Placental pericyte (primary cell): ENCODE data around the gene SNX30. TPM values are rescaled to one million over a fixed set of nuclear protein-coding genes. Genes with fewer than 3 reads are reported as not detected.

Experiments
- total RNA-seq: library from RNA; depleted of rRNA; stranded (reverse); fragments of >200 nt; gene quantifications from 2 replicates; pipeline ENCODE4 v1.2.3, GENCODE V29; 2012

The SNX30 gene, protein sequence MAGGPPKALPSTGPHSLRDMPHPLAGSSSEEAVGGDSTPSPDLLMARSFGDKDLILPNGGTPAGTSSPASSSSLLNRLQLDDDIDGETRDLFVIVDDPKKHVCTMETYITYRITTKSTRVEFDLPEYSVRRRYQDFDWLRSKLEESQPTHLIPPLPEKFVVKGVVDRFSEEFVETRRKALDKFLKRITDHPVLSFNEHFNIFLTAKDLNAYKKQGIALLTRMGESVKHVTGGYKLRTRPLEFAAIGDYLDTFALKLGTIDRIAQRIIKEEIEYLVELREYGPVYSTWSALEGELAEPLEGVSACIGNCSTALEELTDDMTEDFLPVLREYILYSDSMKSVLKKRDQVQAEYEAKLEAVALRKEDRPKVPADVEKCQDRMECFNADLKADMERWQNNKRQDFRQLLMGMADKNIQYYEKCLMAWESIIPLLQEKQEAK
- 20.2 and 32.0 TPM in 2 replicates for total RNA-seq

GRCh38 chr9:112750016-112750763, at the start of gene SNX30:
TSS of gene SNX30 (plus strand) at chr9:112750760. CDS start at chr9:112751002, 242 bp downstream.

GRCh38 chr9:112717661-112718331, 32.8 kb upstream of the SNX30 start, which contains the start of gene INIP:
TSS of gene INIP (minus strand) at chr9:112718117. CDS start at chr9:112716485, 1,632 bp downstream.

DNA sequence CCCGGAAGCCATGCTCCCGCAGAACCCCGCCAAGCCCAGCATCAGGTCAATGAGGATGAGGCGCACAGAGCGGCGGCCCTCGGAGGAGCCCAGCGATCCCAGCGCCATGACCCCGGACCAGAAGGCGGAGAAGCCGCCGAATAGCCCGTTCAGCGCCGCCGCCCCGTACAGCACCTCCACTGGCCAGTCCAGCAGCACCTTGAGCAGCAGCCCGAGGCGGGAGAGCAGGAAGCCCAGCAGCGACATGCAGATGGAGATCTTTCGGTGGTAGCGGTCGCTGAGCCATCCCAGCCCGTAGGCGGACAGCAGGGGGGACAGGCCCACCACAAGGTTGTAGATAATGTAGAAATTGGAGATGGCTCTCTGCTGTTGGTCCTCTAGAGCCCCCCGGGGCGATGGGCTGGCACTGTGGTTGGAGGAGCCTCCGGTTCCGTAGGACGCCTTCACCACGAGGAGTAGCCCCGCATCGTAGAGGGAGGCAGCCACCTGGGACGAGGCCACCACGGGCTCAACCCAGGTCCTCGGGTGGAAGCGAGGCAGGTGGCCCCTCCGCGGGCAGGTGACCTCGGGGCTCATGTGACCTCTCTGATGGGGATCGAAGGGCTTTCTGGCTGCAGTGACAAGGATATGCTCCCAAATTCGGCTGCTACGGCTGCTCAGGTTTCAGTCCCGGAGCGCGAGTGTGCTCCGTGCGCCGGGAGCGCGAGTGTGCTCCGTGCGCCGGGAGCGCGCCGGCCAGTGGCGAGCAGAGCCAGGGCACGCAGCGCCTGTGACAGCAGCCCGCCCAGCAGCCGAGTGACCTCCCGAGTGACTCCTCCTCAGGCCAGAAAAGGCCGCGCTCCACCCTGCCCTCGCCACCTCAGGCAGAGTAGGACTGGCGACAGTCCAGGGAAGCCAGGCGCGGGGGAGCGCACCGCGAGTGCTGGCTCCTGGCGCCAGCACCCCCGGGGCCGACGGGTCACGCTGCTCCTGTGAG, 139.8 kb downstream of the SNX30 start, which contains the start of gene SLC46A2:
SLC46A2 (minus strand) TSS at position 771 of the 976 bp plus-strand sequence; CDS start at position 576, 195 bp downstream.

Other genes starting within 250 kb of the SNX30 start
- gene INIP, start 32.6 kb upstream of the SNX30 start, total RNA-seq: 12.0 and 22.5 TPM in 2 replicates
- gene SLC46A2, start 140.1 kb downstream of the SNX30 start, total RNA-seq: not detected in 2 replicates